GM12878 (cell line): ENCODE measurements around the gene COBLL1. TPM values are rescaled to one million over a fixed set of nuclear protein-coding genes. Genes with fewer than 3 reads are reported as not detected.

Experiments
- ATAC-seq: fragments of 200-7000 bp; cut with Tn5 transposase; 3 replicates; pipeline ENCODE4 v1.9.1; 2020; ENCODE audit warnings: mild to moderate bottlenecking, moderate library complexity
- BruUV-seq: library from RNA; stranded (reverse); fragments of 400-500 nt; replicated peaks from 2 replicates; lab custom pipeline; 2021; lab: Mats Ljungman, UMichigan
- CTCF ChIA-PET: fragments of 300-600 bp; sonication (Branson Sonifier 250); formaldehyde crosslinking; extraction: SDS; loops from one replicate; lab custom pipeline; 2021; ENCODE audit warnings: inconsistent platforms; lab: Yijun Ruan, JAX
- POLR2A ChIA-PET: fragments of 350-600 bp; formaldehyde crosslinking; extraction: SDS; loops from one replicate; lab custom pipeline; 2021; ENCODE audit warnings: inconsistent platforms; lab: Charles Lee
- RAD21 ChIA-PET: fragments of 300-600 bp; sonication (Branson Sonifier 250); formaldehyde crosslinking; loops from one replicate; lab custom pipeline; 2023; ENCODE audit warnings: antibody characterized with exemption; ENCODE audit not compliant: unreplicated experiment; lab: Charles Lee
- SMC1A ChIA-PET: fragments of 300-600 bp; sonication (Branson Sonifier 250); formaldehyde crosslinking; loops from one replicate; lab custom pipeline; 2023; ENCODE audit not compliant: unreplicated experiment, uncharacterized antibody; lab: Charles Lee
- DNase-seq: peaks from one replicate; pipeline ENCODE4 v3.0.0-alpha.2; 2011; ENCODE audit warnings: low read depth, low spot score
- FAIRE-seq: peaks from 3 replicates; lab custom pipeline; 2011; peaks lifted over from hg19 to GRCh38; lab: Jason Lieb, UNC
- H2AFZ ChIP-seq: 2 replicates; pipeline ENCODE4 v1.6.0; 2011; ENCODE audit warnings: low read depth, low read length, control low read depth; ENCODE audit not compliant: control insufficient read depth
- H3K27ac ChIP-seq: 2 replicates; pipeline ENCODE4 v1.5.1; 2011; ENCODE audit warnings: control low read depth; ENCODE audit not compliant: control insufficient read depth, insufficient read depth
- H3K27me3 ChIP-seq, 2 experiments: replicated peaks in 1 of 2; 2 replicates each; pipeline versions ENCODE4 v1.6.0 to v1.6.1; 2011; ENCODE audit warnings: low read length in 1 of 2; ENCODE audit not compliant: control insufficient read depth in 2 of 2, insufficient read depth in 2 of 2
- H3K36me3 ChIP-seq, 2 experiments: 2 replicates each; pipeline ENCODE4 v1.5.1; 2011; ENCODE audit warnings: low read length in 1 of 2; ENCODE audit not compliant: control insufficient read depth in 2 of 2, insufficient read depth in 2 of 2
- H3K4me1 ChIP-seq: 2 replicates; pipeline ENCODE4 v1.6.1; 2011; ENCODE audit warnings: mild to moderate bottlenecking, low read length, moderate library complexity, mixed read lengths; ENCODE audit not compliant: control insufficient read depth, insufficient read depth
- H3K4me2 ChIP-seq: 2 replicates; pipeline ENCODE4 v1.6.0; 2011; ENCODE audit warnings: control low read depth; ENCODE audit not compliant: control insufficient read depth, insufficient read depth
- H3K4me3 ChIP-seq: fragments of 200-600 bp; sonication (generic); 2 replicates; pipeline ENCODE4 v1.5.1; 2016
- H3K79me2 ChIP-seq: 2 replicates; pipeline ENCODE4 v1.6.0; 2011; ENCODE audit warnings: low read length; ENCODE audit not compliant: control insufficient read depth, insufficient read depth
- H3K9ac ChIP-seq: 2 replicates; pipeline ENCODE4 v1.8.0; 2011; ENCODE audit warnings: low read length, control low read depth, mixed read lengths; ENCODE audit not compliant: control insufficient read depth, insufficient read depth
- H3K9me3 ChIP-seq: replicated peaks from 3 replicates; pipeline ENCODE4 v1.5.1; 2011; ENCODE audit warnings: mild to moderate bottlenecking, low read length; ENCODE audit not compliant: control insufficient read depth, insufficient read depth
- H4K20me1 ChIP-seq: 2 replicates; pipeline ENCODE4 v1.6.0; 2011; ENCODE audit not compliant: control insufficient read depth, insufficient read depth
- BACH1 ChIP-seq: fragments of 450-650 bp; IDR thresholded peaks from 2 replicates; pipeline ENCODE4 v1.6.1; 2017; ENCODE audit warnings: mild to moderate bottlenecking, borderline replicate concordance
- EGR1 ChIP-seq, 2 experiments: IDR thresholded peaks; 1 replicate in 1 of 2; 2 replicates in 1 of 2; pipeline ENCODE4 v1.6.1; 2011 to 2012; ENCODE audit warnings: low read depth in 2 of 2, low read length in 2 of 2, borderline replicate concordance in 1 of 2, mild to moderate bottlenecking in 1 of 2, moderate library complexity in 1 of 2
- ETV6 ChIP-seq, 2 experiments: fragments of 450-650 bp in 1 of 2; IDR thresholded peaks in 1 of 2; conservative IDR thresholded peaks in 1 of 2; 2 replicates each; pipeline ENCODE4 v1.6.1; 2014; ENCODE audit warnings: antibody characterized with exemption in 1 of 2, borderline replicate concordance in 1 of 2, low read depth in 1 of 2, mild to moderate bottlenecking in 1 of 2, moderate library complexity in 1 of 2
- FOS ChIP-seq: IDR thresholded peaks from 3 replicates; pipeline ENCODE4 v1.6.1; 2011; ENCODE audit warnings: borderline replicate concordance; ENCODE audit not compliant: insufficient read length; ENCODE audit errors: extremely low read depth
- MEF2A ChIP-seq: IDR thresholded peaks from 2 replicates; pipeline ENCODE4 v1.6.1; 2011; ENCODE audit warnings: low read depth, mild to moderate bottlenecking, low read length, moderate library complexity; ENCODE audit not compliant: insufficient read depth
- NKRF ChIP-seq: fragments of 450-650 bp; conservative IDR thresholded peaks from 2 replicates; pipeline ENCODE4 v1.6.1; 2017; ENCODE audit warnings: mild to moderate bottlenecking, moderate library complexity
- PAX8 ChIP-seq: fragments of 450-650 bp; IDR thresholded peaks from 2 replicates; pipeline ENCODE4 v1.6.1; 2017; ENCODE audit warnings: mild to moderate bottlenecking, moderate library complexity
- PML ChIP-seq: IDR thresholded peaks from 2 replicates; pipeline ENCODE4 v1.6.1; 2012; ENCODE audit warnings: low read length, inconsistent platforms
- SMAD5 ChIP-seq: IDR thresholded peaks from 2 replicates; pipeline ENCODE4 v1.6.1; 2016; ENCODE audit warnings: antibody characterized with exemption, low read depth
- SPI1 ChIP-seq: IDR thresholded peaks from 2 replicates; pipeline ENCODE4 v1.6.1; 2011; ENCODE audit warnings: low read depth, mild to moderate bottlenecking, low read length, moderate library complexity, borderline replicate concordance; ENCODE audit not compliant: insufficient read depth
- TCF12 ChIP-seq: IDR thresholded peaks from 2 replicates; pipeline ENCODE4 v1.6.1; 2011; ENCODE audit warnings: low read depth, mild to moderate bottlenecking, low read length
- ZBTB11 ChIP-seq: fragments of 450-650 bp; formaldehyde crosslinking; IDR thresholded peaks from 2 replicates; pipeline ENCODE4 v1.5.0; 2022; ENCODE audit warnings: mild to moderate bottlenecking, missing genetic modification characterization
- ZNF24 ChIP-seq: fragments of 450-650 bp; IDR thresholded peaks from 2 replicates; pipeline ENCODE4 v1.6.1; 2017; ENCODE audit warnings: antibody characterized with exemption, mild to moderate bottlenecking
- ZNF592 ChIP-seq: fragments of 450-650 bp; IDR thresholded peaks from 2 replicates; pipeline ENCODE4 v1.6.1; 2017; ENCODE audit warnings: mild to moderate bottlenecking, moderate library complexity
- WGBS: methylation state at CpG from one replicate; pipeline ENCODE4 v1.1.6; 2016; ENCODE audit warnings: low lambda C conversion rate; ENCODE audit not compliant: insufficient replicate concordance, insufficient coverage; ENCODE audit errors: missing lambda C conversion rate; 5-methylcytosine and 5-hydroxymethylcytosine counted together
- in situ Hi-C: fragments of 300-500 bp; cut with MboI; formaldehyde crosslinking; loops from 9 replicates; pipeline ENCODE4 v1.14.3; 2018; ENCODE audit warnings: mixed read lengths
- intact Hi-C: fragments of 100-400 bp; cut with micrococcal nuclease; formaldehyde crosslinking; loops from one replicate; pipeline ENCODE4 v1.14.2; 2022; ENCODE audit not compliant: unreplicated experiment
- polyA plus RNA-seq, 11 experiments: library from polyadenylated mRNA; depleted of rRNA in 4 of 11; unstranded in 6 of 11; stranded (reverse) in 5 of 11; fragments of >200 nt; fragmentation: Nextera tagmentation in 4 of 11; fragmentation: Illumina TruSeq in 1 of 11; extraction: Ambion mirVana in 4 of 11; extraction: Trizol in 1 of 11; gene quantifications; 1 replicate in 1 of 11; 2 replicates in 10 of 11; pipeline versions ENCODE4 v1.2.1 to v1.2.3, GENCODE V29; 2011 to 2016; ENCODE audit warnings: inconsistent platforms in 2 of 11, missing spikeins in 2 of 11, low read depth in 1 of 11
- total RNA-seq, 4 experiments: library from RNA; depleted of rRNA in 3 of 4; stranded (reverse); fragments of >200 nt in 3 of 4; fragmentation: Illumina TruSeq in 1 of 4; extraction: Trizol in 1 of 4; gene quantifications; 2 replicates each; pipeline versions ENCODE4 v1.2.1 to v1.2.3, GENCODE V29; 2013 to 2021

COBLL1 gene
- total and polyA plus RNA-seq, 10 of the 15 experiments (the other 5 are each of a cell fraction or from before 2014, with no cell fraction given): 0.46 TPM; not detected in 9

GRCh38 chr2:164859251-164859818 is 17.7 kb upstream of the COBLL1 start:
- ChIA-PET SMC1A (interaction anchor here (0.5 kb wide), 1 partner anchor 793 kb away, joined by 3 read pairs; no protein-coding TSS in a partner anchor), CTCF (no interaction called here), POLR2A (no interaction called here), RAD21 (no interaction called here)
- WGBS: 5% methylated on average over 2 of the region's 2 CpGs
- 0 out of 4 replicates have a peak, but pooled peaks cover 0 to 2% of the 10 kb centered on the region in 2 experiments for H3K27me3 ChIP-seq
- ATAC-seq: no peak
- no peak overlapping the region for H3K4me2 ChIP-seq
- no peaks in the 10 kb centered on the region for H3K36me3 ChIP-seq
- in situ Hi-C loops (no loop called here), intact Hi-C loops (no loop called here)
- FAIRE-seq: no peak
- H3K9ac ChIP-seq: no peak overlapping the region
- no peak overlapping the region for H3K27ac ChIP-seq
- BruUV-seq: no TSS peak
- no peaks in the 10 kb centered on the region for H4K20me1 ChIP-seq
- DNase-seq: no peak
- no peaks in the 10 kb centered on the region for H3K79me2 ChIP-seq
- no peak overlapping the region for H3K4me3 ChIP-seq
- no peaks in the 10 kb centered on the region for H3K9me3 ChIP-seq
- H2AFZ ChIP-seq: no peak overlapping the region
- no peaks in the 10 kb centered on the region for H3K4me1 ChIP-seq
- TF ChIP-seq BACH1: no peak
- TF ChIP-seq SMAD5: no peak
- no peak for TF ChIP-seq PML
- no peak for TF ChIP-seq NKRF
- no peak for TF ChIP-seq ZNF592
- no peak for TF ChIP-seq MEF2A
- TF ChIP-seq ETV6 (conservative IDR thresholded peaks at IDR 0.05 in 1 of 2, IDR thresholded peaks at IDR 0.05 in 1 of 2; ENCODE audit: borderline replicate concordance in 1 of 2, low read depth in 1 of 2): no peak
- no peak for TF ChIP-seq FOS
- no peak for TF ChIP-seq TCF12
- no peak for TF ChIP-seq SPI1
- TF ChIP-seq PAX8: no peak
- TF ChIP-seq ZNF24: no peak
- TF ChIP-seq ZBTB11: no peak
- TF ChIP-seq EGR1 (IDR thresholded peaks at IDR 0.05; ENCODE audit: borderline replicate concordance in 1 of 2, low read depth in 2 of 2, low read length in 2 of 2): no peak
